ENCODE data around the gene STAT4.
A peak's percentile ranks its signal among the peaks of the same experiment; 100 is the strongest.

STAT4 gene

GRCh38 chr2:191170773-191171172, 20.0 kb upstream of the STAT4 start:
- TF ChIP-seq CTCF (IDR thresholded peaks at IDR 0.05; ENCODE audit: control insufficient read depth, insufficient read depth, low read depth, low read length, missing control alignments) = no peak
- DNase-seq (ENCODE audit: low read depth) = no peak
- H3K4me3 ChIP-seq (ENCODE audit: control insufficient read depth, low read depth, low read length) = no peak overlapping the region

GRCh38 chr2:191170301-191170636, 19.5 kb upstream of the STAT4 start:
- no peak for DNase-seq (ENCODE audit: low read depth)
- no peak overlapping the region for H3K4me3 ChIP-seq (ENCODE audit: control insufficient read depth, low read depth, low read length)
- no peak for TF ChIP-seq CTCF (IDR thresholded peaks at IDR 0.05; ENCODE audit: control insufficient read depth, insufficient read depth, low read depth, low read length, missing control alignments)

GRCh38 chr2:191169456-191170300, 18.9 kb upstream of the STAT4 start:
- TF ChIP-seq CTCF (IDR thresholded peaks at IDR 0.05; ENCODE audit: control insufficient read depth, insufficient read depth, low read depth, low read length, missing control alignments) = no peak
- no peak overlapping the region for H3K4me3 ChIP-seq (ENCODE audit: control insufficient read depth, low read depth, low read length)
- DNase-seq (ENCODE audit: low read depth) = no peak

- peak; percentile 93 for DNase-seq (ENCODE audit: low read depth)
- no peak for TF ChIP-seq CTCF (IDR thresholded peaks at IDR 0.05; ENCODE audit: control insufficient read depth, insufficient read depth, low read depth, low read length, missing control alignments)
- no peak overlapping the region for H3K4me3 ChIP-seq (ENCODE audit: control insufficient read depth, low read depth, low read length)
Measured at GRCh38 chr2:191167766-191168165, 17.0 kb upstream of the STAT4 start.

- no peak for DNase-seq (ENCODE audit: low read depth)
- H3K4me3 ChIP-seq (ENCODE audit: control insufficient read depth, low read depth, low read length) = no peak overlapping the region
- TF ChIP-seq CTCF (IDR thresholded peaks at IDR 0.05; ENCODE audit: control insufficient read depth, insufficient read depth, low read depth, low read length, missing control alignments) = no peak
Measured at GRCh38 chr2:191166756-191167445, 16.1 kb upstream of the STAT4 start.

GRCh38 chr2:191166111-191166755, 15.4 kb upstream of the STAT4 start:
- DNase-seq (ENCODE audit: low read depth) = no peak
- H3K4me3 ChIP-seq (ENCODE audit: control insufficient read depth, low read depth, low read length) = no peak overlapping the region
- no peak for TF ChIP-seq CTCF (IDR thresholded peaks at IDR 0.05; ENCODE audit: control insufficient read depth, insufficient read depth, low read depth, low read length, missing control alignments)

All from AG09309 (cell line).